H1 (cell line): ENCODE data around the gene SLC2A4. TPM values are rescaled to one million over a fixed set of nuclear protein-coding genes. Genes with fewer than 3 reads are reported as not detected.

Experiments
- CTCF ChIA-PET: fragments of 300-600 bp; sonication (Branson Sonifier 250); formaldehyde crosslinking; loops from one replicate; lab custom pipeline; 2021; ENCODE audit not compliant: partially characterized antibody; lab: Charles Lee
- POLR2A ChIA-PET: fragments of 300-600 bp; sonication (Branson Sonifier 250); formaldehyde crosslinking; loops from one replicate; lab custom pipeline; 2021; ENCODE audit warnings: inconsistent platforms; ENCODE audit not compliant: partially characterized antibody; lab: Charles Lee
- DNase-seq, 2 experiments: peaks; one replicate each; pipeline versions ENCODE4 v3.0.0 to v3.0.0-alpha.2; 2010 to 2022; ENCODE audit warnings: low spot score in 2 of 2, low read depth in 1 of 2, mixed read lengths in 1 of 2
- FAIRE-seq: peaks from 2 replicates; lab custom pipeline; 2011; peaks lifted over from hg19 to GRCh38; lab: Jason Lieb, UNC
- H2AFZ ChIP-seq: 2 replicates; pipeline ENCODE4 v1.8.1; 2012; ENCODE audit warnings: low read length, inconsistent platforms
- H2AK5ac ChIP-seq: 2 replicates; pipeline ENCODE4 v1.6.1; 2013; ENCODE audit warnings: low read depth, low read length
- H2BK120ac ChIP-seq: replicated peaks from 2 replicates; pipeline ENCODE3; 2013; ENCODE audit warnings: low read depth, low read length, inconsistent platforms
- H2BK12ac ChIP-seq: 2 replicates; pipeline ENCODE4 v1.6.1; 2013; ENCODE audit warnings: low read depth, low read length
- H2BK15ac ChIP-seq: 2 replicates; pipeline ENCODE4 v1.6.1; 2013; ENCODE audit warnings: low read length
- H2BK20ac ChIP-seq: 2 replicates; pipeline ENCODE4 v1.6.1; 2013; ENCODE audit warnings: low read length
- H2BK5ac ChIP-seq: 2 replicates; pipeline ENCODE4 v1.6.1; 2013; ENCODE audit warnings: low read depth, low read length
- H3K14ac ChIP-seq: 2 replicates; pipeline ENCODE4 v1.6.1; 2013; ENCODE audit warnings: inconsistent platforms; ENCODE audit not compliant: insufficient read length
- H3K18ac ChIP-seq: 2 replicates; pipeline ENCODE4 v1.6.1; 2013; ENCODE audit warnings: low read length; ENCODE audit errors: extremely low read depth
- H3K23ac ChIP-seq: 2 replicates; pipeline ENCODE4 v1.6.1; 2013; ENCODE audit warnings: inconsistent platforms; ENCODE audit not compliant: insufficient read length
- H3K23me2 ChIP-seq: 2 replicates; pipeline ENCODE4 v1.6.1; 2013; ENCODE audit warnings: low read depth, low read length
- H3K27ac ChIP-seq: 2 replicates; pipeline ENCODE4 v1.6.1; 2011; ENCODE audit warnings: low read depth, low read length, inconsistent platforms
- H3K27me3 ChIP-seq, 4 experiments: replicated peaks in 1 of 4; 1 replicate in 1 of 4; 2 replicates in 3 of 4; pipeline versions ENCODE4 v1.6.1 to v1.8.1; 2011 to 2013; ENCODE audit warnings: low read length in 3 of 4, mild to moderate bottlenecking in 3 of 4, inconsistent platforms in 2 of 4, mixed read lengths in 2 of 4, moderate library complexity in 1 of 4; ENCODE audit not compliant: control insufficient read depth in 3 of 4, insufficient read depth in 3 of 4; ENCODE audit errors: extremely low read depth in 1 of 4
- H3K36me3 ChIP-seq, 4 experiments: 2 replicates each; pipeline versions ENCODE4 v1.6.1 to v1.8.1; 2011 to 2013; ENCODE audit warnings: mild to moderate bottlenecking in 4 of 4, low read length in 3 of 4, moderate library complexity in 2 of 4, control low read depth in 1 of 4, inconsistent platforms in 1 of 4; ENCODE audit not compliant: insufficient read depth in 4 of 4, control insufficient read depth in 2 of 4
- H3K4ac ChIP-seq: replicated peaks from 2 replicates; pipeline ENCODE3; 2013; ENCODE audit warnings: low read length, low read depth, mixed read lengths, inconsistent platforms; ENCODE audit not compliant: insufficient read length
- H3K4me1 ChIP-seq, 4 experiments: replicated peaks in 1 of 4; 1 replicate in 1 of 4; 2 replicates in 3 of 4; pipeline versions ENCODE4 v1.6.1 to v1.8.1; 2011 to 2013; ENCODE audit warnings: low read length in 3 of 4, inconsistent platforms in 2 of 4, mixed read lengths in 1 of 4; ENCODE audit not compliant: insufficient read depth in 4 of 4, control insufficient read depth in 3 of 4
- H3K4me2 ChIP-seq, 2 experiments: 2 replicates each; pipeline versions ENCODE4 v1.6.1 to v1.8.1; 2011 to 2013; ENCODE audit warnings: low read depth in 2 of 2, low read length in 2 of 2, control low read depth in 1 of 2, inconsistent platforms in 1 of 2, mild to moderate bottlenecking in 1 of 2; ENCODE audit not compliant: insufficient read depth in 1 of 2
- H3K4me3 ChIP-seq, 4 experiments: fragments of 200-600, 300-600 bp in 1 of 4; sonication (generic), shearing (Covaris generic), sonication (Bioruptor Twin) in 1 of 4; 2 replicates each; pipeline versions ENCODE4 v1.5.1 to v1.8.1; 2011 to 2016; ENCODE audit warnings: low read length in 4 of 4, low read depth in 3 of 4, control low read depth in 2 of 4, inconsistent platforms in 2 of 4, mild to moderate bottlenecking in 2 of 4, mixed read lengths in 1 of 4, moderate library complexity in 1 of 4; ENCODE audit not compliant: insufficient read depth in 2 of 4; ENCODE audit errors: extremely low read depth in 1 of 4
- H3K56ac ChIP-seq: replicated peaks from 2 replicates; pipeline ENCODE3; 2013; ENCODE audit warnings: low read depth, mild to moderate bottlenecking, mixed read lengths, low read length, inconsistent platforms; ENCODE audit not compliant: insufficient read length
- H3K79me1 ChIP-seq: 2 replicates; pipeline ENCODE4 v1.6.1; 2013; ENCODE audit warnings: low read depth, low read length, control low read depth
- H3K79me2 ChIP-seq, 2 experiments: 2 replicates each; pipeline versions ENCODE4 v1.6.1 to v1.8.1; 2012 to 2013; ENCODE audit warnings: low read length in 2 of 2, mild to moderate bottlenecking in 2 of 2, inconsistent platforms in 1 of 2; ENCODE audit not compliant: insufficient read depth in 2 of 2, control insufficient read depth in 1 of 2
- H3K9ac ChIP-seq, 4 experiments: replicated peaks in 1 of 4; 1 replicate in 1 of 4; 2 replicates in 3 of 4; pipeline versions ENCODE4 v1.6.1 to v1.8.1; 2011 to 2013; ENCODE audit warnings: low read depth in 3 of 4, low read length in 3 of 4, control low read depth in 2 of 4, mild to moderate bottlenecking in 2 of 4, moderate library complexity in 2 of 4, inconsistent platforms in 1 of 4; ENCODE audit errors: extremely low read depth in 1 of 4
- H3K9me3 ChIP-seq, 2 experiments: 2 replicates each; pipeline versions ENCODE4 v1.6.1 to v1.8.1; 2012 to 2013; ENCODE audit warnings: mild to moderate bottlenecking in 2 of 2, moderate library complexity in 2 of 2, control low read depth in 1 of 2, inconsistent platforms in 1 of 2, low read depth in 1 of 2, low read length in 1 of 2, mixed read lengths in 1 of 2; ENCODE audit not compliant: insufficient read depth in 2 of 2
- H4K20me1 ChIP-seq, 2 experiments: replicated peaks in 1 of 2; 2 replicates each; pipeline versions ENCODE3 to v1.8.1; 2011 to 2013; ENCODE audit warnings: inconsistent platforms in 2 of 2, low read length in 2 of 2, mild to moderate bottlenecking in 1 of 2; ENCODE audit not compliant: insufficient read depth in 2 of 2, control insufficient read depth in 1 of 2
- H4K5ac ChIP-seq: 2 replicates; pipeline ENCODE4 v1.6.1; 2013; ENCODE audit warnings: low read length, low read depth, mixed read lengths, inconsistent platforms; ENCODE audit not compliant: insufficient read length
- H4K8ac ChIP-seq: 2 replicates; pipeline ENCODE4 v1.8.0; 2013; ENCODE audit warnings: mild to moderate bottlenecking, moderate library complexity, low read length, inconsistent platforms; ENCODE audit not compliant: insufficient read depth; ENCODE audit errors: extremely low read depth
- H4K91ac ChIP-seq: replicated peaks from 2 replicates; pipeline ENCODE3; 2013; ENCODE audit warnings: low read length, mixed read lengths, inconsistent platforms; ENCODE audit not compliant: insufficient read length
- ATF2 ChIP-seq: IDR thresholded peaks from 2 replicates; pipeline ENCODE4 v1.6.1; 2012; ENCODE audit warnings: low read length, inconsistent platforms
- BRCA1 ChIP-seq: IDR thresholded peaks from 2 replicates; pipeline ENCODE4 v1.6.1; 2012; ENCODE audit warnings: low read depth, low read length, improper control_type of control experiment
- EP300 ChIP-seq, 2 experiments: IDR thresholded peaks; 1 replicate in 1 of 2; 2 replicates in 1 of 2; pipeline ENCODE4 v1.6.1; 2011 to 2012; ENCODE audit warnings: low read depth in 2 of 2, low read length in 2 of 2, mild to moderate bottlenecking in 2 of 2, borderline replicate concordance in 1 of 2, inconsistent platforms in 1 of 2, moderate library complexity in 1 of 2
- FOSL1 ChIP-seq: IDR thresholded peaks from 2 replicates; pipeline ENCODE4 v1.6.1; 2011; ENCODE audit warnings: mild to moderate bottlenecking, low read depth, low read length, moderate library complexity; ENCODE audit not compliant: insufficient read depth
- NRF1 ChIP-seq: IDR thresholded peaks from 2 replicates; pipeline ENCODE4 v1.6.1; 2011; ENCODE audit warnings: mild to moderate bottlenecking, low read depth, low read length, improper control_type of control experiment
- POLR2A ChIP-seq, 2 experiments: IDR thresholded peaks; 1 replicate in 1 of 2; 2 replicates in 1 of 2; pipeline ENCODE4 v1.6.1; 2011; ENCODE audit warnings: low read depth in 2 of 2, low read length in 2 of 2, mild to moderate bottlenecking in 2 of 2; ENCODE audit errors: control extremely low read depth in 1 of 2
- RAD21 ChIP-seq, 2 experiments: IDR thresholded peaks in 1 of 2; conservative IDR thresholded peaks in 1 of 2; 2 replicates each; pipeline ENCODE4 v1.6.1; 2011; ENCODE audit warnings: low read depth in 2 of 2, low read length in 2 of 2, improper control_type of control experiment in 1 of 2, inconsistent platforms in 1 of 2, mild to moderate bottlenecking in 1 of 2, moderate library complexity in 1 of 2
- SIN3A ChIP-seq, 2 experiments: IDR thresholded peaks in 1 of 2; conservative IDR thresholded peaks in 1 of 2; 2 replicates each; pipeline ENCODE4 v1.6.1; 2011 to 2012; ENCODE audit warnings: low read length in 2 of 2, improper control_type of control experiment in 1 of 2, low read depth in 1 of 2, mild to moderate bottlenecking in 1 of 2
- WGBS, 2 experiments: shearing (Covaris generic) in 1 of 2; methylation state at CpG; one replicate each; pipeline versions ENCODE4 v1.1.6 to v1.1.7; 2013 to 2015; ENCODE audit warnings: low lambda C conversion rate in 2 of 2, mixed read lengths in 2 of 2, inconsistent platforms in 1 of 2, low coverage in 1 of 2, missing lambda C conversion rate in 1 of 2; ENCODE audit not compliant: insufficient replicate concordance in 2 of 2, insufficient coverage in 1 of 2, insufficient read length in 1 of 2; ENCODE audit errors: extremely low coverage in 1 of 2, missing lambda C conversion rate in 1 of 2; 5-methylcytosine and 5-hydroxymethylcytosine counted together
- polyA plus RNA-seq, 7 experiments: library from polyadenylated mRNA; depleted of rRNA in 3 of 7; stranded (reverse) in 5 of 7; unstranded in 2 of 7; fragments of >200 nt in 5 of 7; fragments of 200-250 nt in 2 of 7; gene quantifications; 1 replicate in 5 of 7; 2 replicates in 1 of 7; 4 replicates in 1 of 7; pipeline versions ENCODE4 v1.2.1 to v1.2.3, GENCODE V29; 2011 to 2013; ENCODE audit warnings: missing spikeins in 2 of 7, mixed read lengths in 2 of 7
- total RNA-seq: library from RNA; stranded (reverse); fragmentation: NEBNext Ultra II Directional; extraction: Animal tissue kit (Norgen Biotek cat#: 25700); gene quantifications from 2 replicates; pipeline ENCODE4 v1.2.1, GENCODE V29; 2021

Gene SLC2A4
- total and polyA plus RNA-seq, 2 of the 8 experiments (the other 6 are each of a cell fraction or from before 2014, with no cell fraction given), result 5.7 to 6.9 TPM

GRCh38 chr17:7233701-7234082, 47.8 kb upstream of the SLC2A4 start:
- 4% methylated on average over 9 of the region's 9 CpGs; no CpG with 5 or more reads in 1 of the 2 experiments for WGBS, 2 experiments
- Histone ChIP-seq H2AK5ac (no peak overlapping the region), H3K27ac (peak overlapping the region; percentile 71), H2BK5ac (peak overlapping the region; percentile 87), H3K36me3 (peaks cover 20 to 38% (median 36%) of the 10 kb centered on the region in 4 experiments; a peak in 7 of 8 replicates), H3K9me3 (no peaks in the 10 kb centered on the region), H2BK20ac (no peak overlapping the region), H3K4me2 (peak overlapping the region; percentile 56 to 85)
- TF ChIP-seq RAD21 (IDR thresholded peaks at IDR 0.05 in 1 of 2, conservative IDR thresholded peaks at IDR 0.05 in 1 of 2; ENCODE audit: low read depth in 2 of 2, low read length in 2 of 2) (no peak), FOSL1 (no peak), NRF1 (no peak), POLR2A (IDR thresholded peaks at IDR 0.05; ENCODE audit: control extremely low read depth in 1 of 2, low read depth in 2 of 2, low read length in 2 of 2) (no peak; a peak in 1 of 3 replicates), EP300 (IDR thresholded peaks at IDR 0.05; ENCODE audit: borderline replicate concordance in 1 of 2, low read depth in 2 of 2, low read length in 2 of 2) (no peak), BRCA1 (no peak), ATF2 (no peak), SIN3A (conservative IDR thresholded peaks at IDR 0.05 in 1 of 2, IDR thresholded peaks at IDR 0.05 in 1 of 2; ENCODE audit: low read depth in 1 of 2, low read length in 2 of 2) (no peak)
- TF ChIP-seq, all 59 proteins: peak for 0
- H4K20me1 ChIP-seq, result peaks cover 19 to 45% of the 10 kb centered on the region in 2 experiments
- H3K56ac ChIP-seq, result peak overlapping the region; percentile 70
- H3K23me2 ChIP-seq, result no peaks in the 10 kb centered on the region
- H3K79me1 ChIP-seq, result peaks cover 13% of the 10 kb centered on the region
- no peak overlapping the region for H2BK120ac ChIP-seq
- peaks cover 13 to 62% of the 10 kb centered on the region in 2 experiments for H3K79me2 ChIP-seq
- peaks cover 3 to 14% (median 6%) of the 10 kb centered on the region in 4 experiments; a peak in 6 of 7 replicates for H3K4me1 ChIP-seq
- DNase-seq, result no peak
- H2AFZ ChIP-seq, result no peak overlapping the region
- no peak for FAIRE-seq
- no peak overlapping the region for H3K23ac ChIP-seq
- no peak overlapping the region for H3K4ac ChIP-seq
- peak overlapping the region; percentile 96; the same call in 1 of the 2 replicates for H4K8ac ChIP-seq
- H3K9ac ChIP-seq, result peak overlapping the region; percentile 73 to 90 (median 82)
- H2BK15ac ChIP-seq, result no peak overlapping the region
- H3K18ac ChIP-seq, result no peak overlapping the region; the same call in 1 of the 2 replicates
- no peak overlapping the region for H2BK12ac ChIP-seq
- peak overlapping the region; percentile 68 to 89 (median 80) for H3K4me3 ChIP-seq
- ChIA-PET CTCF (interaction anchor here (1.0 to 6.4 kb wide), 3 partner anchors 13 to 218 kb away, joined by 3 to 46 read pairs (median 4); partner anchors contain the start of genes ACADVL and DLG4), POLR2A (interaction anchor here (1.0 to 19.7 kb wide), 17 partner anchors 9 to 453 kb away, joined by 3 to 386 read pairs (median 6); partner anchors contain the start of genes ACADVL, CLDN7, CTDNEP1 and DLG4)
- peak overlapping the region; percentile 83 for H4K5ac ChIP-seq
- peak overlapping the region; percentile 4 for H4K91ac ChIP-seq
- H3K27me3 ChIP-seq, result no peaks in the 10 kb centered on the region
- no peak overlapping the region for H3K14ac ChIP-seq
